K562 (cell line): Measurements from ENCODE around the gene ACAD8. TPM values are rescaled to one million over a fixed set of nuclear protein-coding genes. Genes with fewer than 3 reads are reported as not detected.

Experiments
- ATAC-seq: fragments of 200-7000 bp; cut with Tn5 transposase; 3 replicates; pipeline ENCODE4 v1.9.1; 2020; ENCODE audit warnings: moderate library complexity
- BruUV-seq: library from RNA; stranded (reverse); fragments of 400-500 nt; replicated peaks from 2 replicates; lab custom pipeline; 2021; lab: Mats Ljungman, UMichigan
- CTCF ChIA-PET: fragments of 300-600 bp; formaldehyde crosslinking; extraction: SDS; loops from one replicate; lab custom pipeline; 2021; ENCODE audit warnings: low intra/inter-chr PET ratio; lab: Yijun Ruan, JAX
- POLR2A ChIA-PET: fragments of 300-600, 350-650 bp; sonication (Branson Sonifier 250); formaldehyde crosslinking; extraction: SDS; loops from one replicate; lab custom pipeline; 2021; ENCODE audit warnings: antibody characterized with exemption, inconsistent platforms; lab: Yijun Ruan, JAX
- DNase-seq, 4 experiments: peaks; one replicate each; pipeline versions ENCODE4 v3.0.0 to v3.0.0-alpha.2; 2011 to 2018; ENCODE audit warnings: low spot score in 3 of 4, mixed read lengths in 3 of 4; ENCODE audit errors: extremely low read depth in 1 of 4
- FAIRE-seq: peaks from 2 replicates; lab custom pipeline; 2011; peaks lifted over from hg19 to GRCh38; lab: Jason Lieb, UNC
- H2AFZ ChIP-seq: 2 replicates; pipeline ENCODE4 v1.6.0; 2011; ENCODE audit warnings: low read depth, low read length, control low read depth, inconsistent platforms
- H3K27ac ChIP-seq: fragments of 200-600 bp; 3 replicates; pipeline ENCODE4 v1.8.0; 2011; ENCODE audit warnings: low read depth, mild to moderate bottlenecking, control low read depth, inconsistent platforms, low read length, moderate library complexity, mixed read lengths; ENCODE audit errors: extremely low read depth
- H3K27me3 ChIP-seq, 2 experiments: fragments of 300-600 bp in 1 of 2; 2 replicates in 1 of 2; 3 replicates in 1 of 2; pipeline versions ENCODE4 v1.6.0 to v1.8.0; 2011; ENCODE audit warnings: inconsistent platforms in 2 of 2, low read length in 2 of 2, mild to moderate bottlenecking in 1 of 2, mixed read lengths in 1 of 2, moderate library complexity in 1 of 2; ENCODE audit not compliant: control insufficient read depth in 2 of 2, insufficient read depth in 2 of 2
- H3K36me3 ChIP-seq: fragments of 300-600 bp; 3 replicates; pipeline ENCODE4 v1.8.0; 2011; ENCODE audit warnings: mild to moderate bottlenecking, low read length, inconsistent platforms; ENCODE audit not compliant: control insufficient read depth, insufficient read depth
- H3K4me1 ChIP-seq, 2 experiments: fragments of 200-600 bp in 1 of 2; replicated peaks in 1 of 2; 2 replicates in 1 of 2; 3 replicates in 1 of 2; pipeline versions ENCODE4 v1.5.1 to v1.8.0; 2011; ENCODE audit warnings: inconsistent platforms in 2 of 2, low read length in 2 of 2, mild to moderate bottlenecking in 1 of 2, mixed read lengths in 1 of 2, moderate library complexity in 1 of 2; ENCODE audit not compliant: control insufficient read depth in 2 of 2, insufficient read depth in 2 of 2
- H3K4me2 ChIP-seq: 2 replicates; pipeline ENCODE4 v1.6.1; 2011; ENCODE audit warnings: low read length, control low read depth, inconsistent platforms, mixed read lengths; ENCODE audit not compliant: insufficient read depth
- H3K4me3 ChIP-seq: fragments of 200-600 bp; sonication (generic), shearing (Covaris generic); 2 replicates; pipeline ENCODE4 v1.5.1; 2016; ENCODE audit warnings: control low read depth, inconsistent platforms
- H3K79me2 ChIP-seq: fragments of 200-600 bp; 3 replicates; pipeline ENCODE4 v1.8.0; 2011; ENCODE audit warnings: low read length, inconsistent platforms; ENCODE audit not compliant: control insufficient read depth, insufficient read depth
- H3K9ac ChIP-seq, 2 experiments: 2 replicates each; pipeline versions ENCODE4 v1.6.0 to v1.6.1; 2011; ENCODE audit warnings: low read depth in 2 of 2, low read length in 2 of 2, control low read depth in 1 of 2, inconsistent platforms in 1 of 2, mild to moderate bottlenecking in 1 of 2, mixed read lengths in 1 of 2; ENCODE audit not compliant: insufficient read depth in 1 of 2
- H3K9me1 ChIP-seq: one replicate; pipeline ENCODE4 v1.6.0; 2011; ENCODE audit warnings: inconsistent platforms, mild to moderate bottlenecking, low read length, moderate library complexity; ENCODE audit not compliant: control insufficient read depth, insufficient read depth
- H3K9me3 ChIP-seq: replicated peaks from 2 replicates; pipeline ENCODE4 v1.5.1; 2011; ENCODE audit warnings: low read depth, low read length, inconsistent platforms; ENCODE audit not compliant: control insufficient read depth, insufficient read depth
- H4K20me1 ChIP-seq: replicated peaks from 2 replicates; pipeline ENCODE4 v1.6.1; 2011; ENCODE audit warnings: low read length, inconsistent platforms, mixed read lengths; ENCODE audit not compliant: control insufficient read depth, insufficient read depth
- BRF1 ChIP-seq: IDR thresholded peaks from 3 replicates; pipeline ENCODE4 v1.6.1; 2011; ENCODE audit warnings: borderline replicate concordance, mild to moderate bottlenecking; ENCODE audit not compliant: insufficient read length; ENCODE audit errors: extremely low read depth
- CTCF ChIP-seq, 3 experiments: IDR thresholded peaks in 2 of 3; conservative IDR thresholded peaks in 1 of 3; 2 replicates each; pipeline ENCODE4 v1.5.1; 2011 to 2012; ENCODE audit warnings: low read length in 3 of 3, mild to moderate bottlenecking in 3 of 3, control low read depth in 2 of 3, improper control_type of control experiment in 1 of 3, inconsistent platforms in 1 of 3, low read depth in 1 of 3, mixed read lengths in 1 of 3, moderate library complexity in 1 of 3; ENCODE audit not compliant: insufficient read depth in 2 of 3
- RAD21 ChIP-seq, 2 experiments: fragments of 250-450 bp in 1 of 2; fragments of 450-650 bp in 1 of 2; sonication (Bioruptor Pico) in 1 of 2; formaldehyde crosslinking in 1 of 2; IDR thresholded peaks in 1 of 2; conservative IDR thresholded peaks in 1 of 2; 2 replicates each; pipeline versions ENCODE4 v1.4.0 to v1.8.0; 2020 to 2022; ENCODE audit warnings: mild to moderate bottlenecking in 2 of 2, moderate library complexity in 1 of 2
- ZNF184 ChIP-seq: sonication (generic); formaldehyde crosslinking; IDR thresholded peaks from 2 replicates; pipeline ENCODE4 v1.5.0; 2020; ENCODE audit warnings: missing genetic modification reagents
- WGBS: fragments of 100-300 bp; shearing (Covaris generic); methylation state at CpG from one replicate; pipeline ENCODE4 v1.1.6; 2016; ENCODE audit warnings: low coverage, mixed read lengths; ENCODE audit not compliant: insufficient coverage; ENCODE audit errors: missing lambda C conversion rate; 5-methylcytosine and 5-hydroxymethylcytosine counted together
- in situ Hi-C: fragments of 300-500 bp; cut with MboI; formaldehyde crosslinking; loops from 4 replicates; pipeline ENCODE4 v1.15.0; 2018; ENCODE audit warnings: inconsistent platforms, mixed read lengths
- intact Hi-C: fragments of 100-400 bp; cut with micrococcal nuclease; formaldehyde crosslinking; loops from 2 replicates; pipeline ENCODE4 v1.14.2; 2022
- polyA plus RNA-seq, 8 experiments: library from polyadenylated mRNA; depleted of rRNA in 4 of 8; stranded (reverse) in 5 of 8; unstranded in 3 of 8; fragments of >200 nt; fragmentation: Nextera tagmentation in 2 of 8; fragmentation: Illumina TruSeq in 1 of 8; extraction: Ambion mirVana in 2 of 8; extraction: Trizol in 1 of 8; gene quantifications; 2 replicates each; pipeline versions ENCODE4 v1.2.1 to v1.2.3, GENCODE V29; 2011 to 2014; ENCODE audit warnings: inconsistent platforms in 1 of 8, missing spikeins in 1 of 8
- total RNA-seq, 7 experiments: library from RNA; depleted of rRNA in 6 of 7; stranded (reverse); fragments of >200 nt in 6 of 7; fragmentation: Illumina TruSeq in 2 of 7; extraction: Trizol in 2 of 7; gene quantifications; 2 replicates each; pipeline versions ENCODE4 v1.2.1 to v1.2.3, GENCODE V29; 2011 to 2021; ENCODE audit warnings: low replicate concordance in 1 of 7

ACAD8 gene
- total and polyA plus RNA-seq, 9 of the 15 experiments (the other 6 are each of a cell fraction or from before 2014, with no cell fraction given) = 6.5 to 34.1 (median 20.1) TPM

DNA sequence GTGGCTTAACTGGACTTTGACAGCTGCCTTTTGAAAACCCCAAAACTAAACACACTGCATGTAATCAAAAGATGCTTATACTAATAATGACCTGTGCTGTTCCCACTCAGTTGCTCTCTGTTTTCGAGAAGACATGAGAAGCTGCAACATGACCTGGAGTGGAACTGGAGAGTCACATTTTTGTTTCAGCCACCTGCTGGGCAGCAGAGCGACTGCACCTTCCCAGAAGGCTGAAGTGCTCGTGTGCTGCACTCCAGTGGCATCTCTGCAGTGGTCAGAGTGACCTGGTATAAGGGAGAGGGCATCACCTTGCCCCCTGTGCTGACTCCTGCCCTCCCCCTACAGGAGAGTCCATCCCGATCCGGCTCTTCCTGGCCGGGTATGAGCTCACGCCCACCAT lies 8.8 kb upstream of the ACAD8 start:
- 66% methylated on average over 7 of the region's 7 CpGs for WGBS
- POLR2A ChIA-PET = interaction anchor here (0.6 to 1.4 kb wide), 2 partner anchors 15 to 126 kb away, joined by 3 to 5 read pairs; no protein-coding TSS in a partner anchor
- intact Hi-C loops = loop anchor here (2.0 kb wide), 1 partner anchor 38 kb away; no protein-coding TSS in a partner anchor

More for the DNA sequence above, 8.8 kb upstream of the ACAD8 start:
- peak in 2 of 4 experiments; percentile 31 to 38 for DNase-seq
- Histone ChIP-seq H3K36me3 (peaks cover 96% of the 10 kb centered on the region), H3K9me3 (no peaks in the 10 kb centered on the region), H3K4me1 (peaks cover 0 to 9% of the 10 kb centered on the region in 2 experiments; a peak in 1 of 5 replicates)
- TF ChIP-seq CTCF (IDR thresholded peaks at IDR 0.05 in 2 of 3, conservative IDR thresholded peaks at IDR 0.05 in 1 of 3; ENCODE audit: insufficient read depth in 2 of 3, low read depth in 1 of 3, low read length in 3 of 3) = peak; percentile 54 to 76 (median 58)
- TF ChIP-seq ZNF184 = no peak
- peak in 1 of 2 experiments; percentile 44; a peak in 2 of 4 replicates for TF ChIP-seq RAD21 (CRISPR knock-in tag; conservative IDR thresholded peaks at IDR 0.05 in 1 of 2, IDR thresholded peaks at IDR 0.05 in 1 of 2)
- TF ChIP-seq BRF1 = no peak
- TF ChIP-seq, all 486 proteins: peak for 2
- Histone ChIP-seq H3K9me1 (no peaks in the 10 kb centered on the region), H3K4me3 (no peak overlapping the region), H2AFZ (no peak overlapping the region), H3K9ac (no peak overlapping the region), H3K27ac (no peak overlapping the region), H3K79me2 (no peaks in the 10 kb centered on the region), H3K27me3 (no peaks in the 10 kb centered on the region), H4K20me1 (no peaks in the 10 kb centered on the region), H3K4me2 (no peak overlapping the region)
- ATAC-seq = peak; percentile 80
- in situ Hi-C loops = no loop called here
- no peak for FAIRE-seq
- CTCF ChIA-PET = no interaction called here
- no TSS peak for BruUV-seq
